ENCODE measurements around the gene GPR27.

GPR27 gene, protein sequence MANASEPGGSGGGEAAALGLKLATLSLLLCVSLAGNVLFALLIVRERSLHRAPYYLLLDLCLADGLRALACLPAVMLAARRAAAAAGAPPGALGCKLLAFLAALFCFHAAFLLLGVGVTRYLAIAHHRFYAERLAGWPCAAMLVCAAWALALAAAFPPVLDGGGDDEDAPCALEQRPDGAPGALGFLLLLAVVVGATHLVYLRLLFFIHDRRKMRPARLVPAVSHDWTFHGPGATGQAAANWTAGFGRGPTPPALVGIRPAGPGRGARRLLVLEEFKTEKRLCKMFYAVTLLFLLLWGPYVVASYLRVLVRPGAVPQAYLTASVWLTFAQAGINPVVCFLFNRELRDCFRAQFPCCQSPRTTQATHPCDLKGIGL

DNA sequence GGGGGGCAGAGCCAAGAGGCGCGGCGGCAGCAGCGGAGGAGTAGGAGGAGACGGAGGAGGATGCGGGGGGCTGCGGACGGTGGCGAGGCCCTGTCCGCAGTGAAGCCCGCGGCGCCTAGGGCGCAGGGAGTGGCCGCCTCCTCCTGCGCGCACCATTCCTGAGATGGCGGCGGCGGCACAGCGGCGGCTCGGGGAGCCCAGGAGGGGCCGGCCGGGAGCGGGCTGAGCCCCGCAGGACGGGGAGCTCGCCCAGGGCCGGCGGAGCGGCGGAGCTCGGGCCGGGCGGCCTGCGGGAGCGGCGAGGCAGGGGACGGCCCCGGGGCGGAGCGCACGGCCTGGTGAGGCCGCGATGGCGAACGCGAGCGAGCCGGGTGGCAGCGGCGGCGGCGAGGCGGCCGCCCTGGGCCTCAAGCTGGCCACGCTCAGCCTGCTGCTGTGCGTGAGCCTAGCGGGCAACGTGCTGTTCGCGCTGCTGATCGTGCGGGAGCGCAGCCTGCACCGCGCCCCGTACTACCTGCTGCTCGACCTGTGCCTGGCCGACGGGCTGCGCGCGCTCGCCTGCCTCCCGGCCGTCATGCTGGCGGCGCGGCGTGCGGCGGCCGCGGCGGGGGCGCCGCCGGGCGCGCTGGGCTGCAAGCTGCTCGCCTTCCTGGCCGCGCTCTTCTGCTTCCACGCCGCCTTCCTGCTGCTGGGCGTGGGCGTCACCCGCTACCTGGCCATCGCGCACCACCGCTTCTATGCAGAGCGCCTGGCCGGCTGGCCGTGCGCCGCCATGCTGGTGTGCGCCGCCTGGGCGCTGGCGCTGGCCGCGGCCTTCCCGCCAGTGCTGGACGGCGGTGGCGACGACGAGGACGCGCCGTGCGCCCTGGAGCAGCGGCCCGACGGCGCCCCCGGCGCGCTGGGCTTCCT, at the start of gene GPR27:
GPR27 (plus strand) TSS at position 155 of the 909 bp plus-strand sequence; CDS start at position 350, 195 bp downstream.
- DNase-seq (ENCODE audit: low spot score) = no peak

DNA sequence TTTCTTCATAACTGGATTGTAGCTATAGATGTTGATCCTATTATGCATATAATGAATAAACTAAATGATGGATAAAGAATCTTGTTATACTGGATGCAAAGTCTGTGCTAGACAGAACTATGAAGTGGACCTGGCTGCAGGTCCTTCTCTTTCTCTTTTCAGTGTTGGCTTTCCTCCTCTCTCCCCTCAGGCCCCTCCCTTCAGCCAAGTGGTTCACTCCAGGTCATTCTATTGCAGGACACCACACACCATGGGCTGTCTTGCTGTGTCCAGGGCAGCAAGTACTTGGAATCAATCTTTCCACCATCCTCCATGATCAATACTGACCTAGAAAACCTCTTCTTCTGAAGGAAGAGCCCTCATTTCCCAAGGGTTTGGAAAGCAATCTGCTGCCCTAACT, 48.7 kb upstream of the GPR27 start:
- no peak for DNase-seq (ENCODE audit: low spot score)

DNA sequence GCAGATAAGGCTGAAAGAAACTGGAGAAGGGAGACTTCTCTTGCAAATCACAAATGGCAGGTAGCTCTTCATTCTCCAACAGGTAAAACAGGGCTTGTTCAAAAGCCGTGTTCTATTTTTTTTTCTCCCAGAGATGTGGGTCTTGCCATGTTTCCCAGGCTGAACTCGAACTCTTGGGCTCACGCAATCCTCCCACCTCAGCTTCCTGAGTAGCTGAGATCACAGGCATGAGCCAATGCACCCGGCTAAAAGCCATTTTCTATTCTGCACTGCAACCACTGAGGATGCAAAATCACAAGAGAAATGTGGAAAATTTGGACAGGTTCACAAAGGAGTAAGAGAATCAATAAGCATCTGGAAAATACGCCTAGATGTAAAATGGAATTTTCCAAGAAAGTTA, 48.0 kb upstream of the GPR27 start:
- DNase-seq (ENCODE audit: low spot score) = no peak

DNA sequence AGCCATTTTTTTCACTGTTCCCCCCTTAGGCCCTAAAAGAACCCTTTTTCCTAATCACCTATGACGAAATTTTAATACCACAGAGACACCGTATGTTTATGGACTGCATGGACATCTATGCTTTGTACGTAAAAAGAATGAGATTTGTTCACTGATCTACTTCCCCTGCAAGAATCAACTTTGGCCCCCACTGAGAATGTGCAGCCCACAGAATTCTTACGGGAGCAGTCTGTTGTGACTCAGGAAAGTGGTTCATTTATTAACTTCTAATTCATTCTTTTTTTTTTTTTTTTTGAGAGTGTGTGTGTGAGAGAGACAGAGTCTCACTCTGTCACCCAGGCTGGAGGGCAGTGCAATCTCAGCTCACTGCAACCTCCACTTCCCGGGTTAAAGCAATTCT, 46.1 kb upstream of the GPR27 start:
- DNase-seq (ENCODE audit: low spot score) = no peak

DNA sequence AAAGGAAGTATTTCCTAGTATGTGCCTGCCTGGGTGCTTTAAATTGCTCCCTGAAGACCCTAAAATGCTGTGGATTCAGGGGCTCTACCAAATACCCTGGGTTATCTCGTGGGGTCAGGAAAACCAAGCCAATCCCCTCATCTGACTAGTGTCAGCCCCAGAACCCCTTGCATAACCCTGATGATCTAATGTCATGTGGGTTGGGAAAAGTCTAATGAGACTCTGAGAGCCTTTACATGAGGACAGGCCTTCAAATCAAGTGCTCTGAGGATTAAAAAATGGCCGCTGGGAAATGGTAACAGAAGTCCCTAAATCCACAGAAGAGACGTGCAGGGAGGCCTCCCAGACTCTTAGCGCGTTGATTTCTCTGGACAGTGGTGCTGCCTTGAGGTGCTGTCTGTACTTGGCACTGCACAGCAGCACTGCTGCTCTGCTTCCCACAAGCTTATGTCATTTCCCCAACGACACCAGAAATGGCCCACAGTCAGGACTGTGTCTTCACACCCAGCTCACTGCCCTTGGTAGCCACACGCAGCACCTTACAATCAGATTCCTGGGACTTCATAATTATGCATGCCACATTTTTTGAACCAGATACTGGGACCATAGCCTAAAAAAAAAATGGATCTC, 45.1 kb upstream of the GPR27 start:
- DNase-seq (ENCODE audit: low spot score) = no peak

DNA sequence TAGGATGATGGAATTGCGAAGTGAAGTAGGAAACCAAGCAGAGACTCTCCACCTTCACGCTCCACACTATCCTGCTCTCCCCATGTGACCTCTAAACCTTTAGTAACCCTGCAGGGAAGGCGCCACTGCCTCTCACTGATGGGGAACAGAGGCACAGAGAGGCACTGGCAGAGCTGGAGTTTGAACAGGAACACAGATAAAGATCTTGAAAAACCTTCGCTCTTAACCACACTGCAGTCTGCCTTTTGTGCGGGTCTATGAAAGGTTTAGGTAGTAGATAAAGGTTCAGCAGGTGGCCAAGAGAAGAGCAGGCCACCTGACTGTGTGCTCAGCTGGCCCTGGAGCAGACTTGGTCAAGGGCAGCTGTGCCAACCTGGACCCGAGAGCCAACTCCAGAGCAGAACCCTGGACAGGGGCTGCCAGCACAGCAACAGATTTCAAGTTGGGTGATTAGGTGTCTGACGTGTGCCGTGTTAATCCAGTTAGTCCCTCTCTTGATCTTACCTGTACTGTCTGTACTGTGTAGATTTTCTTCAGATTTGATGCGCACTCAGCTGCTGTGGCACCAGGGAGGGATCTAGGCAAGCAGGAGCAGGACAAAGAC, 43.6 kb upstream of the GPR27 start:
- no peak for DNase-seq (ENCODE audit: low spot score)

DNA sequence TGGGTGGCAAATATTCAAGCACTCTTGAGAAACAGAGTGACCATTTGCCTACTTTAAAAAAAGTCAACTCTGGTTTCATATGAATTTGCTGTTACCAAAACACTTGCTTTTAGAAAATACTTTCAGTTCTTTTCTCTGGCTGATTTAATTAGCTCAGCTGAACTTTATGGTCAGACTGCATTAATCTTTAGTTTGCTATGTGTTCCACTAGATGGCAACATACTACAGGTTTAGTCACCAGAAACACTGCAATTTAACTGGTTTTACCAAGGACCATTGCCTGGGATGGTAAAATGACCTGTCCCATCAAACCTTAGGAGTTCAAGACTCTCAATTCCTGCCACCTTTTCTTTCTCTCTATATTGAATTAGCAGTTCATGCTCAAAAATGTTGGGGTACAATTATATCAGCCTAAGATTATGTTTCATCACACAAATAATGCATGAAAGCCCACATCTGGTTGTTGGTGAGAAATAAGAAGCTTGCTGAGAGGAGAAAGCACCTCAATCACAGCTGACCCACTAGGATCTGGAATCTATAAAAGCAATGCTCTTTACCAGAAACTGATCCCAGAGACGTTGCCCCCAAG, 42.7 kb upstream of the GPR27 start:
- no peak for DNase-seq (ENCODE audit: low spot score)

DNA sequence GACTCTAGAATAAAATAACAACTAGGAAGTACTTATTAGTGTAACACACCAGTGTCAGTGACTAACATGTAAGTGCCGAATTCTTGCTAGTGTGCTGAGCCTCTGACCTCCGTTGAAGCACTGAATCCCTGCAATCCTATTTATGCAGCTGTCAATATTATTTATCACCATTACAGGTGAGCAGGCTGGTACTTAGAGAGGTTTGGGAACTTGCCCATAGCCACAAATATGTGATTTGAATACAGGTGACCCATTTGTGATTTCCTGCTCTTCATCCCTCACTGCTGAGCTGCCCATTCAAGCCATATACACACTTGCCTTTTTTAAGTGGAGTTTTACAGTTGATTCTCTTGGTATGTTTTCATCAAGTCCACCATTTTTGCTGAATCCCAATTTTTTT, 40.6 kb upstream of the GPR27 start:
- DNase-seq (ENCODE audit: low spot score) = no peak

DNA sequence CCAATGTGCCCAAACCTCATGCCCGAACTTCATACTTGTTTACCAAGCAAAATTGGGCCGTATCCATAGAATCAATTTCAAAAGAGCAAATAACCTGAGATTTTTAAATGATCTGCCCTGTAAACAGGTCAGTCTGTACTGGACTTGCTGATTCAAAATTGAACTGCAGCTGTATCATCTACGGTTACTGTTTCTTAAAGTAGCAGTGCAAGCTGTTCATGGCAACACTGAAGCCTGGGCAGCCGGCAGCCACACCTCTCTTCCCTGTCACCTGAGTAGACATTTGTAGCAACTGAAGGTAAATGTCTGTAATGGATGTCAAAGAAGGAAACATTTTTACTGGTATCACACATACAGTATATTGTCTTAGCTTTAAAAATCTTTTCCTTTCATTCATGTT, 39.1 kb upstream of the GPR27 start:
- DNase-seq (ENCODE audit: low spot score) = no peak

DNA sequence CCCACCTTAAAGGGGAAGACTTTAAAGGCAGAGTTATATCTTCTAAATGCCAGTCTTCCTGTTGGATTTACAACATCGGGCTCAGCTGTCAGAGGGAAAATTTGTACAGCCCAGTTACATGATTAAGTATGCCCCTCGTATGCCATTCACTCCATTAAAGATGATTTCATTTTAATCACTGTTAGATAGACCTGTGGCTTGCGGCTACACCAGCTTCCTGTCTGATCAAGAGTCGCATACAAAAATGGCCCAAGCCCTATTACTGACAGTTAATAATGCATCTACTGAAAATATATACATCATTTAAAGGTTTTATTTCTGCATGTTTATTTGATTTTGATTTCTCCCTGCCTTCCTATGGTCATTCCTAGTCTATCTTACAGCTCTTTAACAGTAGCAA, 35.6 kb upstream of the GPR27 start:
- DNase-seq (ENCODE audit: low spot score) = no peak

DNA sequence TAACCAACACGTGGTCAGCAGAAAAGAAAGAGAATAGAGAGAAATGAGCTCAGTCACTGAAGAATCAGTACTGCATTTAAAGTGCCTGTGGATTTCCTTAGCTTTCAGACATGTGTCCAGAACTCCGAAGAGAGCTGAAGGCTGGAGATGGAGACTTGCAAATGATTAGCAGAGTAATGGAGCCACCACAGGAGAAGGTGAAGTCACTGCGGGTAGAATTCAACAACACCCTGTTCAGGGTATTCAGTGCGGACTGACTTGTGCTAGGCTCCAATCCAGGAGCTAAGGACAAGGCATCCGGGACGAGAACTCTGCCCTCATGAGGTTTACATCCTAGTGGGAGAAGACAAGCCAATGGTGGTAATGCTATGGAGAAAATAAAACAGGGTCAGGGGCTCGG, 32.7 kb upstream of the GPR27 start:
- DNase-seq (ENCODE audit: low spot score) = no peak

DNA sequence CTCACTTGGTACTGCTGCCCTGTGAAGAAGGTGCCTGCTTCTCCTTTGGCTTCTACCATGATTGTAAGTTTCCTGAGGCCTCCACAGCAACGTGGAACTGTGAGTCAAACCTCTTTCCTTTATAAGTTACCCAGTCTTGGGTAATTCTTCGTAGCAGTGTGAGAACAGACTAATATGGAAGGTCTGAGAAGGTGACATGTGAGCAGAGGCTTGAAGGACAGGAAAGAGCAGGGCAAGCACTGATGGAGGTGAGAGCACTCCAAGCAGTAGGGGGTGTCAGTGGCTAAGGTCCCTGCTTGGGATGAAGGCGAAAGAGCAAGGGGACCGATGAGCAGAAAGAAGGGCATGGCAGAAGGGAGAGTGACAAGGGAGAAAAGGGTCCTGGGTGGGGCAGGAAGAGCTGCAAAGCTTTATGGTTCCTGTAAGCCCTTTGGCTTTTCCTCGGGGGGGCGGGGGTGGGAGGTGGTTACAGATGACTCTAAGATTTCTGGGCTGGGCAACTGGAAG, 32.0 kb upstream of the GPR27 start:
- no peak for DNase-seq (ENCODE audit: low spot score)

DNA sequence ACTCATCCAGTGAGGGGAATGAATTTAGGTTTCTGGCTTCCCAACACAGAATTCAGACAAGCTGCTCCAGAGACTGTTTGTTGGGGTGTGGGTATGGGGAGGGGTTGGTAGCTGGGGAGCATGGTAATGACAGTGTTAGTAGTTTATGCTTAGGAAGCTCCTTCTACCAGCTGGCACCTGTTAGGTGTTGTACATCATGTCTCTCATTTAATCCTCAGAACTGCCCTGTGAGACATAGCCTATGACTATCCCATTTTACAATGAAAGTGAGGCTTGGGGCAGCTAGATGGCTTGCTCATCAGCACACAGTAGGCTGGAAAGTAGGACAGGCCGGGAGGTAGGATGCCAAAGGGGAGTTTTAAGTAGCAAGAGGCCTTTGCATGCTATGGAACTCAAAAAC, 31.0 kb upstream of the GPR27 start:
- DNase-seq (ENCODE audit: low spot score) = no peak

DNA sequence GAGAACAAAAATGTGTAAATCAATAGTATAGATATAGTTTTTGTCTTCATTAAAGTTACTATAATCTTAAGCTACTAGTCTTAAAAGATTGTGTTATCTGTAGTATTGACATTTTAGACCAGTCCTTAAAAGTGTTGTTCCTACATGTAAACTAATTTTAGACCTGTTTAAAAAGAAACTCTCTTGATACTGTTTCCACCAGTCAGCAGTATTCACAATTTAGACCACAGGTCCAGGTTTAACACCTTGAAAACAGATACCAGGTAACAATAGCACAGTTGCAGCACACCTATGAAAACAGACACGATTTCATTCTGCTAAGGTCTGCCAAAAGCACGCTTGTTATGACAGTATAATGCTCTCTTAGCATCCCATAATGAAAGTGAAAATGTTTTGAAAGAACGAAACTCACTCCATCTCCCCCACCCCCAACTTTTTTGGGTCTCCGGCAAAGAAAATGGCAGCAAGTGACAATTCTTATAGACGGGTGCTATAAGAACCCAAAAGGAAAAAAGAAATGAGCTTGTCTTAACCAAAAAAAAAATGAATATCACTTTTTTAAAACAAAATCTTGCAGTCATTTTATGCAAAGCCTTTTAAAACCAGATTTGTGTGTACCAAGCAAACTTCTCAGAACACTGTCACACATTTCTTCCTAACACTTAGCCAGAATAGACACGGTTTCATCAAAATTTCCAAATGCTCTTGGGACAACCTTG, 30.0 kb upstream of the GPR27 start:
- no peak for DNase-seq (ENCODE audit: low spot score)

DNA sequence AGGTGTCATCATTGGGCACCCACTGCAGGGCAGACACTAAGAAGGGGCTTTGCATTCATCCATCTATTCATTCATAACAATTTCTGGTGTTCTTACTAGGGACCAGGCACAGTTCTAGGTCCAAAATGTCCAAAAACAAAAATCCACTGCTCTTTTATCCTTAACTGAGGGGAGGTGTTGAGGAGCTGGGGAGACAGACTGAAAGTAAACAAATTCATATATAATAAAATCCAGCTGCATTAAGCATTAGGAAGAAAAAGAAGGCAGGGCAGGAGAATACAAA, 29.5 kb upstream of the GPR27 start:
- no peak for DNase-seq (ENCODE audit: low spot score)

DNA sequence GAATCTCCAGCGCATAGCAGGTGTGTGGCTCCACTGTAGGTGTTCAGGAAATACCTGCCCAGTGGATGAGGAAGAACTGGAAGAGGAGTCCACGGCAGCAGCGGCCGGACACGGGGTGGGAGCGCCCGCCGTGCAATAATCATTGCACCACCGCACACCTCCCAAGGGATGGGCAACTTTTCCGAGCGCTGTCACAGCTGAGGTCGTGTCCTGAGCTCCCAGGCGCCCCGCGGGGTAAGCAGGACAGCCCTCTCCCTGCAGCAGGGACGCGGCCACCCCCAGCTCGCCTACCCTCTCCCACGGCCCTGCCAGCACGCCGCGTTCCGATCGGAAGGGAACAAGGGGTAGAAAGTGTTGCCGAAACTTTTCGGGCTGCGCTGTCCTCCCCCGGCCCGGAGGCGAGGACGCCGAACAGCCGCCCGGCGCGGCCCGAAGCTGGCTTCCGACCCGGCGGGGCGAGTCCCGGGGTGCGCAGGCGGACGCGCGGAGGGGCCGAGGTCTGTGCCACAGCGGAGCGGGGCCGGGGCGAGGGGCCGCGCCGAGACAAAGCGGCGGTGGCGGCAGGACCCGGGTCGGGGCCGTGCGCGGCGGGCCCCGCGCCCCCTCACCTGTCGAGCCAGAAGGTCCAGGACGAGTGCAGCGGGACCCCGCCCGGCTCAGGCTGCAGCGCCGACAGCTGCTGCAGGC, 28.9 kb upstream of the GPR27 start:
- no peak for DNase-seq (ENCODE audit: low spot score)

DNA sequence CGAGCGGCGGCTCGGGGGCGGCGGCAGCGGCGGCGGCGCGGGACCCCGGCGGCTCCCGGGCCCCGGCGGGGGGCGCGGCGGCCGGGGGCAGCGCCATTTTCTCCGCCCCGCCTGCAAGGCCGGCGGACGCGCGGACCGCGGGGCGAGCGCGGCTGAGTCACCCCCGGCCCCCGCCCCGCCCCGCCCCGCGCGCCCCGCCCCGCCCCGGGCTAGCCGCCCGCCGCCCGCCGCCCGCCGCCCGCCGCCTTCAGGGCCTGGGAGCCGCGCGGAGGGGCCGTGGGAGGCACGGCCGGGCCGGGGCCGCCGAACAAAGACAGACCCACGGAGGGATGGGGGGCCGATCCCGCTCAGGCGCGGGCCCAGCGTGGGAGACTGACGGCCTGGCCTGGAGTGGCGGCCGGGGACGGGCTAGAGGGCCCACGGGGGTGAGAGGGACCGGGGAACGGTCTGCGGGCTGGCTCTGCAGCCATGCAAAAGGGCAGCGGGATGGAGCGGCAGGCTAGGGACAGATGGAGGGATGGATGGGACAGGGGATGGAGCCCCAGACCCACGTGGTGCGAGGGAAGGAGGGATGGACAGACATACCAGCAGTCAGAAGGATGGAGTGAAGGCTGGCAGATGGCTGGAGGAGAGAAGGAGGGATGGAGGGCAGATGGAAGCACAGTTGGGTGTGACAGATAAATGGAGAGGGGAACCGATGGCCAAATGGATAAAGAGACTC, 28.2 kb upstream of the GPR27 start, which contains the start of gene EIF4E3:
EIF4E3 (minus strand) TSS at position 132 of the 721 bp plus-strand sequence; CDS start at position 97, 35 bp downstream.
- no peak for DNase-seq (ENCODE audit: low spot score)

DNA sequence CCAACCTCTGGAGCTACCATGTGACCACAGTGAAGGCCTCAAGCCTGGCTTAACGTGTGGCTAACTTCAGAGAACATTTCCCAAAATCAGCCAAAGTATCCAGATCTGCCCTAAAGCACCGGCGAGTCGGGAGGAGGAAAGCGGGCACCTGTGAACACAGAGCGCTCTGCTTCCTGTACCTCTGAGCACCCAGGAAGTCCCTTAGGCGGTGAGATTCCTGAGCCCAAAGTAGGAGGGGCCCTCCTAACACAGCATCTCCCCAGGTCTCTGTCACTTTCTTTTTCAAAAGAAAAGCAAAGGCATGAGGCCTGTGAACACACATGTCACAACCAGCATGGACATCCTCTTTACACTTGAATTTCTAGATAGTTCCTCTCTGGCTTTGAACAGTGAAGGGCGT, 27.5 kb upstream of the GPR27 start:
- no peak for DNase-seq (ENCODE audit: low spot score)

DNA sequence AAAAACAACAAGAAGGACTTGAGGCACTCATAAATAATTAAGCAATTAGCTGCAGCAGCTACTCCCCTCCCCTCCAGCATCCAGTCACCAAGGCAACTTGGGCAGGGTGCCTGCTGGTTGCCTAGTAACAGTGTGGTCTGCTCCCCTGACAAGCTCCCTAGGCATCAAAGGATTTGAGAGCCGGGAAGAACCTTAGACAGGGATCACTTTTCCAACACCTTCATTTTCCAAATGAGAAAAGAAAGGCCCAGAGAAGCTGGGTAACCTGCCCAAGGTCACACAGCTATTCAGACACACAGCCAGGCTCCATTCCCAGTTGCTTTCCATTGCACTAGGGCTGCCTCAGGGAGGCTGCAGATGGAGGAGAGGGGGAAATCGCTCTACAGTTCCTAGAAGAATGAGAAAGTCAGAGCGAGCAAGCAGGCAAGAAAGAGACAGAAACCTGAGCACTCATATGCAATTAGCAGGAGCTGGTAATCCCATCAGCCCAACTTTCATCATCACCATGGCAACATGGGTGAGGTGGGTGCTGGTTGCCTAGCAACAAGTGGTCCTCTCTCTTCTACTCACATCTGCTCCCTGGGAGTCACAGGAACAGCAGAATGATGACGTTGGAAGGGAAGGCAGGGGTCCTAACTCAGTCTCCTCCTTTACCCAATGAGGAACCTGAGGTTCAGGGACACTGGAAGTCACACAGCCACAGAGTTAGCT, 24.9 kb upstream of the GPR27 start:
- peak; percentile 77 for DNase-seq (ENCODE audit: low spot score)
